Gastroesophageal sphincter (tissue), 4 donors: ENCODE data around the gene MED17. TPM values are rescaled to one million over a fixed set of nuclear protein-coding genes. Genes with fewer than 3 reads are reported as not detected.

Experiments used
- ATAC-seq: fragments of 150-250 bp; one replicate; pipeline ENCODE4 v1.9.1; 2016; ENCODE audit warnings: mild to moderate bottlenecking, moderate library complexity
- H3K27ac ChIP-seq, 4 donors: fragments of 200-600 bp; sonication (generic) in 3 of 4; 1 replicate in 3 of 4; 2 replicates in 1 of 4; pipeline ENCODE4 v1.5.1; 2016 to 2019
- H3K27me3 ChIP-seq: fragments of 200-600 bp; sonication (generic); one replicate; pipeline ENCODE4 v1.5.1; 2019
- H3K36me3 ChIP-seq, 2 donors: fragments of 200-600 bp; sonication (generic); one replicate each; pipeline ENCODE4 v1.5.1; 2019; ENCODE audit warnings: control low read depth in 1 of 2
- H3K4me1 ChIP-seq, 3 donors: fragments of 200-600 bp; sonication (generic); 1 replicate in 2 of 3; 2 replicates in 1 of 3; pipeline ENCODE4 v1.5.1; 2016 to 2019; ENCODE audit warnings: control low read depth in 2 of 3
- H3K4me3 ChIP-seq, 2 donors: fragments of 200-600 bp; sonication (generic); one replicate each; pipeline ENCODE4 v1.5.1; 2019; ENCODE audit warnings: mild to moderate bottlenecking in 1 of 2, moderate library complexity in 1 of 2
- H3K9me3 ChIP-seq, 3 donors: fragments of 200-600 bp; sonication (generic); one replicate each; pipeline ENCODE4 v1.5.1; 2017 to 2019; ENCODE audit warnings: control low read depth in 2 of 3
- EP300 ChIP-seq: sonication (generic); formaldehyde crosslinking; IDR thresholded peaks from one replicate; pipeline ENCODE4 v1.6.1; 2017; ENCODE audit warnings: antibody characterized with exemption, mild to moderate bottlenecking
- POLR2A ChIP-seq, 2 donors: fragments of 450-650 bp; IDR thresholded peaks; one replicate each; pipeline ENCODE4 v1.6.1; 2017; ENCODE audit warnings: antibody characterized with exemption in 2 of 2, mild to moderate bottlenecking in 2 of 2, moderate library complexity in 1 of 2
- POLR2AphosphoS5 ChIP-seq: sonication (generic); formaldehyde crosslinking; IDR thresholded peaks from one replicate; pipeline ENCODE4 v1.6.1; 2017; ENCODE audit warnings: antibody characterized with exemption
- WGBS, 2 donors: methylation state at CpG; one replicate each; pipeline ENCODE4 v1.1.5; 2018; ENCODE audit warnings: low coverage in 1 of 2; 5-methylcytosine and 5-hydroxymethylcytosine counted together
- total RNA-seq, 4 donors: library from RNA; depleted of rRNA; stranded (reverse); fragments of >200 nt; gene quantifications; one replicate each; pipeline ENCODE4 v1.1.0, GENCODE V29; 2016
- TF ChIP-seq, protein P1 (sequence below), 4 experiments: fragments of 200-600 bp in 2 of 4; fragments of 450-650 bp in 2 of 4; sonication (generic) in 1 of 4; IDR thresholded peaks; one replicate each; pipeline ENCODE4 v1.5.1; 2017 to 2019; ENCODE audit warnings: antibody characterized with exemption in 4 of 4, mild to moderate bottlenecking in 2 of 4, moderate library complexity in 2 of 4

MED17 gene
- total RNA-seq, 4 donors from 2014 or later = 27.1 to 29.7 (median 28.2) TPM

DNA sequence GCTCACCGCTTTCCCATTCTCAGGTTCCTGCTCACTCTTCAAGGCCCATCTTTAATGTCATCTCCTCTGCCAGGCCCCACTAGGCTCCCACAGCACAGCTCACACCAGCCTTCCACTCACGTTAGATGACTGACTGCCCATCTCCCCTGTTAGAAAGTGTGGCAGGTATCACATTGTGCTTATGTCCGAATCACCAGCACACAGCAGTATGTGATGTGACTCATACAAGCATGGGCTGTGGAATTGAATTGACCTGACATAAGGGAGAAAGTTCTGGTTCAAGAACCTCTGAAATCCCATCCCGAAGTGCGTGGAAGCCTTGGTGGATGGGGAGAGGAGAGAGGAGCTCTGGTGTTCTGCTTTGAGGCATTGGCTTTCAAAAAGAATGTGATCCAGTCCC lies 59.8 kb downstream of the MED17 start:
- Histone ChIP-seq H3K36me3 (no peaks in the 10 kb centered on the region), H3K9me3 (no peaks in the 10 kb centered on the region), H3K27ac (no peak overlapping the region), H3K27me3 (no peaks in the 10 kb centered on the region), H3K4me1 (no peaks in the 10 kb centered on the region), H3K4me3 (no peak overlapping the region)
- 100% methylated on average over 1 to 4 of the region's 5 CpGs for WGBS, 2 donors
- ATAC-seq = no peak
- TF ChIP-seq, protein P1, sequence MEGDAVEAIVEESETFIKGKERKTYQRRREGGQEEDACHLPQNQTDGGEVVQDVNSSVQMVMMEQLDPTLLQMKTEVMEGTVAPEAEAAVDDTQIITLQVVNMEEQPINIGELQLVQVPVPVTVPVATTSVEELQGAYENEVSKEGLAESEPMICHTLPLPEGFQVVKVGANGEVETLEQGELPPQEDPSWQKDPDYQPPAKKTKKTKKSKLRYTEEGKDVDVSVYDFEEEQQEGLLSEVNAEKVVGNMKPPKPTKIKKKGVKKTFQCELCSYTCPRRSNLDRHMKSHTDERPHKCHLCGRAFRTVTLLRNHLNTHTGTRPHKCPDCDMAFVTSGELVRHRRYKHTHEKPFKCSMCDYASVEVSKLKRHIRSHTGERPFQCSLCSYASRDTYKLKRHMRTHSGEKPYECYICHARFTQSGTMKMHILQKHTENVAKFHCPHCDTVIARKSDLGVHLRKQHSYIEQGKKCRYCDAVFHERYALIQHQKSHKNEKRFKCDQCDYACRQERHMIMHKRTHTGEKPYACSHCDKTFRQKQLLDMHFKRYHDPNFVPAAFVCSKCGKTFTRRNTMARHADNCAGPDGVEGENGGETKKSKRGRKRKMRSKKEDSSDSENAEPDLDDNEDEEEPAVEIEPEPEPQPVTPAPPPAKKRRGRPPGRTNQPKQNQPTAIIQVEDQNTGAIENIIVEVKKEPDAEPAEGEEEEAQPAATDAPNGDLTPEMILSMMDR (IDR thresholded peaks at IDR 0.05) = no peak
- TF ChIP-seq EP300 (no peak), POLR2AphosphoS5 (no peak), POLR2A (IDR thresholded peaks at IDR 0.05) (no peak)

DNA sequence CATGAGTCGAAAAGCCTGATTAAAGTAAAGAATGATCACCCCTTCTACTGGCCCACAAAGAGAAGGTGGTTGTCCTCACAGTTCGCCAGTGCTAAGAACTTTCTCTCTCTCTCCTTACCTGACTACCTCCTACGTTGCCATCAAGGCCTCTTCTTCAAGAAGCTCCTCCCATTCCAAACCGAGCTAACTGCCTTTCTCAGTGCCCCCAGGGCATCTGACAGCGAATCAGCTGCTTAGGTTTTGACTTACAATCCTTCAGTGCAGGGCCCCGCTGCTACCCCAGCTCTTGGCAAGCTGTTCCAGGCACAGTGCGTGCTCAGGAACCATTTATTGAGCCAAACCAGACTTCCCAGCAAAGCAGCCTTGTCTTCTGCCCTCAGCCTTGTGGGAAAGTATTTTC lies 60.5 kb downstream of the MED17 start:
- WGBS, 2 donors = 72 to 73% methylated on average over 3 to 4 of the region's 7 CpGs
- no peaks in the 10 kb centered on the region for H3K9me3 ChIP-seq
- no peak for ATAC-seq
- peaks cover 0 to 4% (median 0%) of the 10 kb centered on the region in 3 donors for H3K4me1 ChIP-seq
- H3K4me3 ChIP-seq = no peak overlapping the region
- no peak for TF ChIP-seq POLR2AphosphoS5
- TF ChIP-seq EP300 = no peak
- TF ChIP-seq, protein P1 (IDR thresholded peaks at IDR 0.05) = no peak
- TF ChIP-seq POLR2A (IDR thresholded peaks at IDR 0.05) = no peak
- H3K36me3 ChIP-seq = no peaks in the 10 kb centered on the region
- H3K27ac ChIP-seq = no peak overlapping the region
- H3K27me3 ChIP-seq = no peaks in the 10 kb centered on the region

DNA sequence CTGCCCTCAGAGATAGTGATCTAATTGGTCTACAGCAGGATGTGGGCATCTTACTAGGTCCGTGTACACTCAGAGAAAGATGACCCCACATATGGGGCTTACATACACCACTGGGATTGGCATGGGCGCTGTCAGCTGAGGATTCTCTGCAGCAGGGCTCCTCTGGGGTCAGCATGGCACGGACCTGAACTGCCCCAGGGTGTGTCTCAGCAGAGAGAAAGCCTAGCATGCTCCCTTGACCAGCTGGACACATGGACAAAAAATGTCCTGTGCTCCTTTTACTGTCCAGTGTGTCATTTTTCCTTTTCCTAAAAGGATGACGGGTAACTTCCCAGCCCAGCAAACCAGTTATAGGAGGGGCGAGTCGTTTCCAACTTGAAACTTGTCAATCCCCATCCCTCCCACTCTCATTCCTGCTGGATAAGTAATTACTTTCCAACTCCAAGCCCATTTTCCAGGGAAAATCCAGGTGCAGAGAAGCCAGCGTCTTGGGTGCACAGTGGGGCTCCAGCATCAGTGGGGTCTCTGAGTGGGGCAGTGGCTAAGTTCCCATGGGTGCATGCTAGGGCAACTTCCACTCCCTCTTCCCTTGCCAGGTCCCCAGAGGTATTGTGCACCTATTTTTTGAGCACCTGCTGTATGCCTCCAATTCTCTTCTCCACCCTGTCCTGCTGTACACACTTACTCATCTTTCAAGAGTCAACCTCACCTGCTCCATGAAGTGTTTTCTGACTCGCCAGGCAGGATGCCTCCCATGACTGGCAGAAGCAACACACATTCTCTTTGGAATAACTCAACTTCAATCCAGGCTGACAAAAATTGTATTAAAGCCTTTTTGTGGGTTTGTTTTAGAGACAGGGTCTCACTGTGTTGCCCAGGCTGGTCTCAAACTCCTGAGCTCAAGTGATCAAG lies 61.4 kb downstream of the MED17 start:
- Histone ChIP-seq H3K4me3 (no peak overlapping the region), H3K4me1 (peaks cover 0 to 13% (median 0%) of the 10 kb centered on the region in 3 donors), H3K27ac (no peak overlapping the region), H3K27me3 (no peaks in the 10 kb centered on the region), H3K36me3 (no peaks in the 10 kb centered on the region), H3K9me3 (no peaks in the 10 kb centered on the region)
- TF ChIP-seq POLR2A (IDR thresholded peaks at IDR 0.05) = no peak
- TF ChIP-seq, protein P1 (IDR thresholded peaks at IDR 0.05) = no peak
- no peak for TF ChIP-seq EP300
- TF ChIP-seq POLR2AphosphoS5 = no peak
- ATAC-seq = no peak
- 70 to 91% methylated on average over 5 to 7 of the region's 8 CpGs for WGBS, 2 donors

DNA sequence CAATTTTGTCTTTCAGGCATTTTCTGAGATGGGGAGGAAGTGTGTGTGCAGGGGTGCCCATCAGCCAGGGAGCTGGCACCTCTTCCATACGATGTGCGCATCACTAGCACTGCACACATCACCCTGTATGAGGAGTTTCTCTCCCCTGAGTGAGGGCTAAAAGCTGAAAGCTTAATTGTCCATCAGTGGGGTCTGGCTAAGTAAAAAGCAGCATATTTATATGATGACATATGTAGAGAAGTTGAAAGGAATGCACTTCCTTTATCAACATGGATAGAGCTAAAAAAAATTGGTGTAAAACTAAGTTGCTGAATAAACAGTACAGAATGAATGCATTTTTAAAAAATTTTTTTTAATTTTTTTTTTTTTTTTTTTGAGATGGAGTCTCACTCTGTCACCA lies 62.3 kb downstream of the MED17 start:
- WGBS, 2 donors = 65% methylated on average over 2 of the region's 2 CpGs; no CpG with 5 or more reads in 1 of the 2 donors
- ATAC-seq = no peak
- no peak overlapping the region for H3K4me3 ChIP-seq
- TF ChIP-seq, protein P1 (IDR thresholded peaks at IDR 0.05) = no peak
- TF ChIP-seq POLR2A (IDR thresholded peaks at IDR 0.05) = no peak
- TF ChIP-seq POLR2AphosphoS5 = no peak
- no peak for TF ChIP-seq EP300
- no peaks in the 10 kb centered on the region for H3K27me3 ChIP-seq
- H3K4me1 ChIP-seq = peaks cover 0 to 18% (median 0%) of the 10 kb centered on the region in 3 donors
- no peaks in the 10 kb centered on the region for H3K9me3 ChIP-seq
- no peaks in the 10 kb centered on the region for H3K36me3 ChIP-seq
- H3K27ac ChIP-seq = no peak overlapping the region

DNA sequence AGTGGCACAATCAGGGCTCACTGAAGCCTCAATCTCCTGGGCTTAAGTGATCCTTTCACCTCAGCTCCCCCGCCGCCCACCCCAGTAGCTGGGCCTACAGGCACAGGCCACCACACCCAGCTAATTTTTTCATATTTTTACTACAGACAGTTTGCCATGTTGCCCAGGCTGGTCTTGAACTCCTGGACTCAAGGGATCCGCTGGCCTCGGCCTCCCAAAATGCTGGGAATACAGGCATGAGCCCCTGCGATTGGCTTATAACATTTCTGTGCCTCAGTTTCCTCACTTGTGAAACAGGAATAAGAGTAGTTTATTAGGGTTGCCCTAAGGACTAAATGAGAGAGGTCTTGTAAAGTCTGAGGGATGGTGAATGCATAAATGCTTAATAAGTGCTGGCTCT lies 65.1 kb downstream of the MED17 start:
- peaks cover 0 to 18% (median 0%) of the 10 kb centered on the region in 3 donors for H3K4me1 ChIP-seq
- no peak for TF ChIP-seq POLR2A (IDR thresholded peaks at IDR 0.05)
- no peak overlapping the region for H3K4me3 ChIP-seq
- no peaks in the 10 kb centered on the region for H3K27me3 ChIP-seq
- ATAC-seq = no peak
- H3K36me3 ChIP-seq = no peaks in the 10 kb centered on the region
- no peak overlapping the region for H3K27ac ChIP-seq
- H3K9me3 ChIP-seq = no peaks in the 10 kb centered on the region
- 100% methylated on average over 2 of the region's 5 CpGs; no CpG with 5 or more reads in 1 of the 2 donors for WGBS, 2 donors
